Tibial nerve (tissue), 4 donors: ENCODE data around the gene PEX6. TPM values are rescaled to one million over a fixed set of nuclear protein-coding genes. Genes with fewer than 3 reads are reported as not detected.

Experiments used
- DNase-seq, 2 donors: peaks; one replicate each; pipeline ENCODE4 v3.0.0-alpha.2; 2019; ENCODE audit warnings: low spot score in 2 of 2
- H3K27ac ChIP-seq, 4 donors: fragments of 200-600 bp; sonication (generic) in 3 of 4; one replicate each; pipeline ENCODE4 v1.5.1; 2017 to 2019; ENCODE audit warnings: mild to moderate bottlenecking in 1 of 4
- H3K27me3 ChIP-seq, 2 donors: fragments of 200-600 bp; sonication (generic) in 1 of 2; one replicate each; pipeline versions ENCODE4 v1.5.1 to v1.6.0; 2017 to 2019
- H3K36me3 ChIP-seq, 3 donors: fragments of 200-600 bp; sonication (generic); one replicate each; pipeline ENCODE4 v1.5.1; 2018 to 2019
- H3K4me1 ChIP-seq, 4 donors: fragments of 200-600 bp; sonication (generic) in 3 of 4; one replicate each; pipeline ENCODE4 v1.5.1; 2017 to 2019
- H3K4me3 ChIP-seq, 4 donors: fragments of 200-600 bp; sonication (generic) in 3 of 4; one replicate each; pipeline ENCODE4 v1.5.1; 2017 to 2019; ENCODE audit warnings: mild to moderate bottlenecking in 1 of 4, moderate library complexity in 1 of 4
- H3K9me3 ChIP-seq, 4 donors: fragments of 200-600 bp; sonication (generic) in 3 of 4; one replicate each; pipeline ENCODE4 v1.5.1; 2017 to 2019
- EP300 ChIP-seq, 2 donors: sonication (generic); formaldehyde crosslinking; IDR thresholded peaks; one replicate each; pipeline ENCODE4 v1.6.1; 2017; ENCODE audit warnings: antibody characterized with exemption in 2 of 2, mild to moderate bottlenecking in 1 of 2
- WGBS, 2 donors: methylation state at CpG; one replicate each; pipeline ENCODE4 v1.1.5; 2018; 5-methylcytosine and 5-hydroxymethylcytosine counted together
- total RNA-seq, 4 donors: library from RNA; depleted of rRNA; stranded (reverse); fragments of >200 nt; gene quantifications; one replicate each; pipeline ENCODE4 v1.1.0, GENCODE V29; 2016

PEX6 gene
- total RNA-seq, 4 donors from 2014 or later: 20.3 to 32.8 (median 27.3) TPM

GRCh38 chr6:42914546-42914945 lies 64.4 kb downstream of the PEX6 start:
- Histone ChIP-seq H3K4me1 (peaks cover 0 to 8% (median 0%) of the 10 kb centered on the region in 4 donors), H3K9me3 (no peaks in the 10 kb centered on the region), H3K27me3 (peaks cover 0 to 47% of the 10 kb centered on the region in 2 donors), H3K36me3 (no peaks in the 10 kb centered on the region), H3K27ac (no peak overlapping the region), H3K4me3 (no peak overlapping the region)
- DNase-seq: no peak
- 70 to 75% methylated on average over 4 of the region's 4 CpGs for WGBS, 2 donors
- no peak for TF ChIP-seq EP300 (IDR thresholded peaks at IDR 0.05)

Other genes with a start within 250 kb of the PEX6 start
- 10 to 100 TPM; 20.7 to 29.4 (median 25.4) TPM for gene TBCC, start 233.1 kb downstream of the PEX6 start, total RNA-seq
- gene BICRAL, start 197.1 kb downstream of the PEX6 start, total RNA-seq: 10 to 100 TPM; 17.1 to 25.1 (median 23.2) TPM
- 10 to 100 TPM; 59.0 to 89.2 (median 83.7) TPM for gene RPL7L1, start 99.6 kb downstream of the PEX6 start, total RNA-seq
- gene PTCRA, start 63.1 kb downstream of the PEX6 start, total RNA-seq: not detected
- 10 to 100 TPM; 42.6 to 50.3 (median 47.1) TPM for gene CNPY3, start 49.7 kb downstream of the PEX6 start, total RNA-seq
- 1 to 10 TPM in 3 of 4 donors, not detected in 1; 2.0 to 3.1 (median 2.1) TPM for gene GNMT, start 18.4 kb downstream of the PEX6 start, total RNA-seq
- 10 to 100 TPM; 25.8 to 54.6 (median 48.3) TPM for gene PPP2R5D, start 5.4 kb upstream of the PEX6 start, total RNA-seq
- gene MEA1, start 34.8 kb upstream of the PEX6 start, total RNA-seq: 10 to 100 TPM; 41.8 to 91.6 (median 67.4) TPM
- gene KLHDC3, start 35.1 kb upstream of the PEX6 start, total RNA-seq: 10 to 100 TPM; 74.1 to 98.3 (median 86.5) TPM
- 10 to 100 TPM; 39.1 to 96.3 (median 52.8) TPM for gene RRP36, start 42.4 kb upstream of the PEX6 start, total RNA-seq
- 10 to 100 TPM; 16.3 to 21.0 (median 17.9) TPM for gene CUL7, start 74.7 kb upstream of the PEX6 start, total RNA-seq
- gene MRPL2, start 80.3 kb upstream of the PEX6 start, total RNA-seq: 10 to 100 TPM in 2 of 4 donors, 1 to 10 TPM in 2; 8.4 to 17.3 (median 11.6) TPM
- gene KLC4, start 80.5 kb upstream of the PEX6 start, total RNA-seq: 10 to 100 TPM; 21.6 to 32.9 (median 23.8) TPM
- 1 to 10 TPM; 1.5 to 5.5 (median 3.9) TPM for gene PTK7, start 97.1 kb upstream of the PEX6 start, total RNA-seq
- 10 to 100 TPM; 28.4 to 49.8 (median 35.3) TPM for gene SRF, start 192.1 kb upstream of the PEX6 start, total RNA-seq
- 10 to 100 TPM; 47.9 to 76.2 (median 49.3) TPM for gene CUL9, start 203.0 kb upstream of the PEX6 start, total RNA-seq